HG02571 (cell line): Measurements from ENCODE around the gene SPG11.
A peak's percentile ranks its signal among the peaks of the same experiment; 100 is the strongest.
"Not testable (repeated sequence)": the region's sequence is repeated elsewhere in the genome, so short reads cannot be mapped to it uniquely, and the experiment has no call there.

Experiments
- ATAC-seq: cut with Tn5 transposase; IDR thresholded peaks from one replicate; pipeline ENCODE4 v1.9.1; 2021; ENCODE audit warnings: mild to moderate bottlenecking, moderate library complexity; ENCODE audit not compliant: unreplicated experiment

Gene SPG11

GRCh38 chr15:44682809-44683682, 19.6 kb upstream of the SPG11 start:
- ATAC-seq = not testable (repeated sequence)

GRCh38 chr15:44682211-44682610, 18.7 kb upstream of the SPG11 start:
- no peak for ATAC-seq

- ATAC-seq = no peak
Measured at GRCh38 chr15:44676676-44677075, 13.2 kb upstream of the SPG11 start.

GRCh38 chr15:44675911-44676310, 12.4 kb upstream of the SPG11 start:
- no peak for ATAC-seq

- ATAC-seq = no peak
Measured at GRCh38 chr15:44673639-44674038, 10.2 kb upstream of the SPG11 start.

- no peak for ATAC-seq
Measured at GRCh38 chr15:44670087-44670950, 6.9 kb upstream of the SPG11 start.

- ATAC-seq = no peak
Measured at GRCh38 chr15:44668921-44669320, 5.5 kb upstream of the SPG11 start.

- ATAC-seq = no peak
Measured at GRCh38 chr15:44667039-44667360, 3.5 kb upstream of the SPG11 start.

- no peak for ATAC-seq
Measured at GRCh38 chr15:44666210-44667038, 3.0 kb upstream of the SPG11 start.

- peak; percentile 51 for ATAC-seq
Measured at GRCh38 chr15:44662478-44663409, 718 bp downstream of the SPG11 start.

- no peak for ATAC-seq
Measured at GRCh38 chr15:44661576-44661975, 1.9 kb downstream of the SPG11 start.

GRCh38 chr15:44659056-44659455, 4.4 kb downstream of the SPG11 start:
- no peak for ATAC-seq

GRCh38 chr15:44657378-44657777, 6.1 kb downstream of the SPG11 start:
- ATAC-seq = no peak

- ATAC-seq = no peak
Measured at GRCh38 chr15:44656913-44657312, 6.5 kb downstream of the SPG11 start.

- no peak for ATAC-seq
Measured at GRCh38 chr15:44656298-44656697, 7.2 kb downstream of the SPG11 start.

GRCh38 chr15:44654858-44655257, 8.6 kb downstream of the SPG11 start:
- no peak for ATAC-seq

- no peak for ATAC-seq
Measured at GRCh38 chr15:44647637-44648036, 15.8 kb downstream of the SPG11 start.

- no peak for ATAC-seq
Measured at GRCh38 chr15:44647036-44647435, 16.4 kb downstream of the SPG11 start.

GRCh38 chr15:44646460-44646859, 17.0 kb downstream of the SPG11 start:
- ATAC-seq = no peak

GRCh38 chr15:44641651-44642050, 21.8 kb downstream of the SPG11 start:
- ATAC-seq = no peak
